PC-3 (cell line): ENCODE results near the gene TIAM2.

Experiments used
- EZH2phosphoT487 ChIP-seq: fragments of 300-600 bp; sonication (generic); IDR thresholded peaks from 2 replicates; pipeline ENCODE4 v1.6.1; 2018; ENCODE audit warnings: mild to moderate bottlenecking, antibody characterized with exemption, low read length, borderline replicate concordance
- TF ChIP-seq, protein P1 (sequence below): fragments of 300-600 bp; sonication (generic); conservative IDR thresholded peaks from 2 replicates; pipeline ENCODE4 v1.5.1; 2017; ENCODE audit warnings: antibody characterized with exemption, low read depth, mild to moderate bottlenecking, low read length

GRCh38 chr6:155241966-155242365 lies 246.9 kb downstream of the TIAM2 start:
- TF ChIP-seq, protein P1, sequence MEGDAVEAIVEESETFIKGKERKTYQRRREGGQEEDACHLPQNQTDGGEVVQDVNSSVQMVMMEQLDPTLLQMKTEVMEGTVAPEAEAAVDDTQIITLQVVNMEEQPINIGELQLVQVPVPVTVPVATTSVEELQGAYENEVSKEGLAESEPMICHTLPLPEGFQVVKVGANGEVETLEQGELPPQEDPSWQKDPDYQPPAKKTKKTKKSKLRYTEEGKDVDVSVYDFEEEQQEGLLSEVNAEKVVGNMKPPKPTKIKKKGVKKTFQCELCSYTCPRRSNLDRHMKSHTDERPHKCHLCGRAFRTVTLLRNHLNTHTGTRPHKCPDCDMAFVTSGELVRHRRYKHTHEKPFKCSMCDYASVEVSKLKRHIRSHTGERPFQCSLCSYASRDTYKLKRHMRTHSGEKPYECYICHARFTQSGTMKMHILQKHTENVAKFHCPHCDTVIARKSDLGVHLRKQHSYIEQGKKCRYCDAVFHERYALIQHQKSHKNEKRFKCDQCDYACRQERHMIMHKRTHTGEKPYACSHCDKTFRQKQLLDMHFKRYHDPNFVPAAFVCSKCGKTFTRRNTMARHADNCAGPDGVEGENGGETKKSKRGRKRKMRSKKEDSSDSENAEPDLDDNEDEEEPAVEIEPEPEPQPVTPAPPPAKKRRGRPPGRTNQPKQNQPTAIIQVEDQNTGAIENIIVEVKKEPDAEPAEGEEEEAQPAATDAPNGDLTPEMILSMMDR, result no peak
- no peak for TF ChIP-seq EZH2phosphoT487
